ENCODE data around the gene SLITRK1. TPM values are rescaled to one million over a fixed set of nuclear protein-coding genes. Genes with fewer than 3 reads are reported as not detected.
A peak's percentile ranks its signal among the peaks of the same experiment; 100 is the strongest.

The SLITRK1 gene
- total RNA-seq, 2 experiments from 2014 or later, result not detected

DNA sequence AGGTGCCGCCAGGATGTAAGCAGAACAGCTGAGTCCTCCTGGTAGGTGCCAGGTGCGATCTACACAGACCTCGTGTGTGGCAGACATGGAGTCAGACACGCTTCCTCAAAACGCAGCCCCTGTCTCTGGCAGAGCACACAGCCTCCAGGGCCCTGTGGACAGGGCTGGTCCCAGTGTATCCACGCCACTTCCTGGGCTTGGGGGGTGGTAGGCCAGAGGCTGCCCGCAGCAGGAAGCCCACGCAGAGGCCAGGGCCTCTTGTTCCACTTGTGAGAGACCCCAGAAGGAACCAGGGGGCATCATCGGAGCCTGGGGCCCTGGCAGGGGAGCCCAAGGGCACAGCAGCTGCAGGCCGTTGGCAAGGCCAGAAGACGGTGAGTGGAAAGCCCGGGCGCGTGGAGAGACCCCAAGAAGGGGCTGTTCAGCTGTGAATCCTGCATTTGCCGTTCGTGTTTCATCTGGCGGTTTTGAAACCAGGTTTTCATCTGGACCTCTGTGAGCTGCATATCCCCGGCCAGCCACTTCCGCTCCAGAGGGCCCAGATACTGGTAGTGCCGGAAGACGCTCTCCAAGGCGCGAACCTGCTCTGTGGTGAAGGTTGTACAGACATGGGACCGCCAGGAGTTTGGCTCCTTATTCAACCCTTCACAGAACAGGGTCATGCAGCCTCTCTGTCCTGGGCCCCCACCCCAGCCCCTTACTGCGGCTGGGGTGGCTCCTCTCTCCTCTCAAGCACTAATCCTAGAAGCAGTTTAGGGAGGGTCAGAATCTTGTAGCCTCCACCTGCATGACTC, 25.1 kb upstream of the SLITRK1 start:
- Mint-ChIP-seq H3K4me3 (no peak overlapping the region), H3K4me1 (ENCODE audit: low read depth) (no peaks in the 10 kb centered on the region), H3K36me3 (ENCODE audit: low read depth) (no peaks in the 10 kb centered on the region), H3K27me3 (no peaks in the 10 kb centered on the region), H3K9me3 (no peaks in the 10 kb centered on the region), H3K27ac (no peak overlapping the region)
- TF ChIP-seq, protein P1, sequence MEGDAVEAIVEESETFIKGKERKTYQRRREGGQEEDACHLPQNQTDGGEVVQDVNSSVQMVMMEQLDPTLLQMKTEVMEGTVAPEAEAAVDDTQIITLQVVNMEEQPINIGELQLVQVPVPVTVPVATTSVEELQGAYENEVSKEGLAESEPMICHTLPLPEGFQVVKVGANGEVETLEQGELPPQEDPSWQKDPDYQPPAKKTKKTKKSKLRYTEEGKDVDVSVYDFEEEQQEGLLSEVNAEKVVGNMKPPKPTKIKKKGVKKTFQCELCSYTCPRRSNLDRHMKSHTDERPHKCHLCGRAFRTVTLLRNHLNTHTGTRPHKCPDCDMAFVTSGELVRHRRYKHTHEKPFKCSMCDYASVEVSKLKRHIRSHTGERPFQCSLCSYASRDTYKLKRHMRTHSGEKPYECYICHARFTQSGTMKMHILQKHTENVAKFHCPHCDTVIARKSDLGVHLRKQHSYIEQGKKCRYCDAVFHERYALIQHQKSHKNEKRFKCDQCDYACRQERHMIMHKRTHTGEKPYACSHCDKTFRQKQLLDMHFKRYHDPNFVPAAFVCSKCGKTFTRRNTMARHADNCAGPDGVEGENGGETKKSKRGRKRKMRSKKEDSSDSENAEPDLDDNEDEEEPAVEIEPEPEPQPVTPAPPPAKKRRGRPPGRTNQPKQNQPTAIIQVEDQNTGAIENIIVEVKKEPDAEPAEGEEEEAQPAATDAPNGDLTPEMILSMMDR (IDR thresholded peaks at IDR 0.05), result no peak
- ATAC-seq (no peak), DNase-seq (no peak)
- CTCF ChIA-PET, result no interaction called here
- POLR2A ChIA-PET, result no interaction called here
- intact Hi-C loops (cut with micrococcal nuclease), result no loop called here

DNA sequence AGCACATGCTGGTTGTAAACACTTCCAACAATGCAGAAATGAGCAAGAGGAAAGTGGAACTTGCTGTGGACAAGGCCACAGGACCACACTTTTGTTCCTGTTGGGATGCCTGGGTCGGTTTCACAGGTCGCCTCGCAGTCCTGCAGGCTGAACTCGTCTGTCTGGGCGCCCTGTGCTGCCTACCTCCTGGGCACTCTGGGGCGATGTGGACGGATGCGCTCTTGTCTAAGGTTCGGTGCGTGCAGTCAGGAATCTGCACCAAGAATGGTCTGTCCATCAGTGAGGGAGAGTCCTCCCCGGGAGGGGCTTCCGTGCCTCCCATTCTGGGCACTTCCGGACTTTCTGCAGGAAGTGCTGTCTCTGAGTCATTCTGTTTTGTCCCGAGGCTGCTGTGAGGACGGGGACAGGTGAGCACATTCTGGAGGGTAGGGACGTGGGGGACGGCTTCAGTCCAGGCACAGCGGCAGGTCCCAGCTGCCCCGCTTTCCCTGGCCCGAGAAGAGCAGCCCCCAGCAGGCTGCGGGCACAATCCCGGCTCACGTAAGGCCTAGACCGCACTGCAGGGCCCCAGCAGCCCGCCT, 24.1 kb upstream of the SLITRK1 start:
- H3K4me3 Mint-ChIP-seq, result no peak overlapping the region
- no peak overlapping the region for H3K27ac Mint-ChIP-seq
- no peaks in the 10 kb centered on the region for H3K4me1 Mint-ChIP-seq (ENCODE audit: low read depth)
- CTCF ChIA-PET, result no interaction called here
- POLR2A ChIA-PET, result no interaction called here
- no peaks in the 10 kb centered on the region for H3K9me3 Mint-ChIP-seq
- DNase-seq, result no peak
- intact Hi-C loops (cut with micrococcal nuclease), result no loop called here
- ATAC-seq, result no peak
- no peaks in the 10 kb centered on the region for H3K36me3 Mint-ChIP-seq (ENCODE audit: low read depth)
- TF ChIP-seq, protein P1 (IDR thresholded peaks at IDR 0.05), result no peak
- H3K27me3 Mint-ChIP-seq, result no peaks in the 10 kb centered on the region

DNA sequence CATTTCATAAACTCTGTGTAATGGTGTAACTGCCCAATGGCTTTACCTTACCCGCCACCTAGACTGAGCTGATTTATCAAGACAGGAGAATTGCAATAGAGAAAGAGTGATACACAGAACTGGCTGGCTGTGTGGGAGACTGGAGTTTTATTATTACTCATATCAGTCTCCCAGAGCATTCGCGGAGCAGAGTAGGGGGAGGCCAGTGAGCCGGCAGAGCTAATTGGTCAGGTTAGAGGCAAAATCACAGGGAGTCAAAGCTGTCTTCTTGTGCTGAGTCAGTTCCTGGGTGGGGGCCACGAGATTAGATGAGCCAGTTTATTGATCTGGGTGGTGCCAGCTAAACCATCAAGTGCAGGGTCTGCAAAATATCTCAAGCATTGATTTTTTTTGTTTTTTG, 23.4 kb upstream of the SLITRK1 start:
- Mint-ChIP-seq H3K27ac (no peak overlapping the region), H3K4me3 (no peak overlapping the region), H3K27me3 (no peaks in the 10 kb centered on the region), H3K36me3 (ENCODE audit: low read depth) (no peaks in the 10 kb centered on the region), H3K9me3 (no peaks in the 10 kb centered on the region), H3K4me1 (ENCODE audit: low read depth) (no peaks in the 10 kb centered on the region)
- DNase-seq (peak; percentile 20), ATAC-seq (peak; percentile 66)
- intact Hi-C loops (cut with micrococcal nuclease), result no loop called here
- ChIA-PET POLR2A (no interaction called here), CTCF (interaction anchor here (0.9 kb wide), 1 partner anchor 85 kb away, joined by 3 read pairs; no protein-coding TSS in a partner anchor)
- TF ChIP-seq, protein P1 (IDR thresholded peaks at IDR 0.05), result no peak

DNA sequence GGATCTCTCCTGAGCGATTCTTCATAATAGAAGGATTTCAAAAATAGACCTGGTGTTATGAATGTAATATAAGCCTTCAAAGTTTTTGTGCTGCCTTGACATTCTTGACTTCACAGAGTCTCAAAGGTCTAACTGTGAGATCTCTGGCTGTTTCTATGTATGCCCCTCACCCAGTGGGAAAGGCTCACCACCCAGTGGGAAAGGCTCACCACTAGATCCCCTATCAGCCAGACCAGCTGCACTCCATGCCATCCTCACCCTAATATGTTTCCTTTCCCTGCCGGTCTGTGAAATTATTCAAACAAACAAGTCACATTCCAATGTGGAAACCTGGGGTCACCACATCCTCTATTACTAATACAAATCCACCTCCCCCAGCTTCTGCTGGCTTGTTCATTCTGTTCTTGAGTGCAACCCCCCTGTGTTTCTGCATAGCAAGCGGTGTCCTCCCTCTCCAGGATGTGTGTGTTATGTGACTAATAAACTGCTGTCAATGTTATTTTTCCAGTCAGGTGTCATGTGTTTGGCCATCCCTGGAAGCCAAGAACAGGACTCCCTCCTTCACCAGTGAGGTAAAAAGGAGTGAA, 13.8 kb upstream of the SLITRK1 start:
- no peak overlapping the region for H3K4me3 Mint-ChIP-seq
- CTCF ChIA-PET, result no interaction called here
- H3K27me3 Mint-ChIP-seq, result no peaks in the 10 kb centered on the region
- ATAC-seq (no peak), DNase-seq (no peak)
- H3K9me3 Mint-ChIP-seq, result no peaks in the 10 kb centered on the region
- no peaks in the 10 kb centered on the region for H3K36me3 Mint-ChIP-seq (ENCODE audit: low read depth)
- H3K4me1 Mint-ChIP-seq (ENCODE audit: low read depth), result no peaks in the 10 kb centered on the region
- H3K27ac Mint-ChIP-seq, result no peak overlapping the region
- intact Hi-C loops (cut with micrococcal nuclease), result no loop called here
- TF ChIP-seq, protein P1 (IDR thresholded peaks at IDR 0.05), result no peak
- POLR2A ChIA-PET, result no interaction called here

- CTCF ChIA-PET, result no interaction called here
- Mint-ChIP-seq H3K4me3 (no peak overlapping the region), H3K36me3 (ENCODE audit: low read depth) (no peaks in the 10 kb centered on the region), H3K4me1 (ENCODE audit: low read depth) (no peaks in the 10 kb centered on the region), H3K27me3 (peaks cover 2% of the 10 kb centered on the region), H3K27ac (no peak overlapping the region), H3K9me3 (no peaks in the 10 kb centered on the region)
- no peak for ATAC-seq
- intact Hi-C loops (cut with micrococcal nuclease), result no loop called here
- POLR2A ChIA-PET, result no interaction called here
- DNase-seq, result no peak
- TF ChIP-seq, protein P1 (IDR thresholded peaks at IDR 0.05), result no peak
These were observed 8.1 kb upstream of the SLITRK1 start for GRCh38 chr13:83890358-83890757.
